Erythroblast (primary cell): ENCODE data around the gene TNS1.

ENCODE experiments used
- GATA1 ChIP-seq: IDR thresholded peaks from 2 replicates; pipeline ENCODE4 v1.6.1; 2011; ENCODE audit warnings: low read depth, mild to moderate bottlenecking, control low read depth, low read length, moderate library complexity
- POLR2A ChIP-seq: IDR thresholded peaks from 2 replicates; pipeline ENCODE4 v1.6.1; 2011; ENCODE audit warnings: mild to moderate bottlenecking, low read length

DNA sequence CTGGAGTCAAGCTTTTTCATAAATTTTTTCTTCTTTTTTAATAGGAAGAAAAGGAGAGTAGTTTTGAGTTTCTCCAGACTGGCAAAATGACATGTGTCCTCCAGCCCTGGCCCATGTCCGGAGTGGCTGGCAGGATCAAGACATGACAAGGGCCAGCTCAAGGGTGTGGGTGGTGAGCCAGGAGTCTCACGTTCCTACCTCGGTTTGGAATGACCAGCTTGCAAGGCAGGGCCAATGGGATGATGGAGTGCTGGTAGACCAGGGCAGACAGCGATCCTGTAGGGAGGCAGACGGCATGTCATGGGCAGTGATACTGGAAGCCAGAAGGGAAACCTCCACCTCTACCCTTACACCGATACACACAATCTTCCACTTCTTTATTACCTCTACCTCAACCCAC lies 190.6 kb downstream of the TNS1 start:
- TF ChIP-seq POLR2A = no peak
- TF ChIP-seq GATA1 = no peak
